Glutamatergic neuron (in vitro differentiated cells): ENCODE results near the gene RHOH. TPM values are rescaled to one million over a fixed set of nuclear protein-coding genes. Genes with fewer than 3 reads are reported as not detected.

Source experiments
- DNase-seq: peaks from one replicate; pipeline ENCODE4 v3.0.0; 2022
- H3K27ac Mint-ChIP-seq: one replicate; pipeline ENCODE4 v1.8.0; 2020; ENCODE audit warnings: mild to moderate bottlenecking, mixed read lengths, inconsistent platforms; ENCODE audit not compliant: unreplicated experiment
- H3K27me3 Mint-ChIP-seq: one replicate; pipeline ENCODE4 v1.8.0; 2020; ENCODE audit warnings: mild to moderate bottlenecking, moderate library complexity, mixed read lengths, inconsistent platforms; ENCODE audit not compliant: unreplicated experiment
- H3K36me3 Mint-ChIP-seq: one replicate; pipeline ENCODE4 v1.8.0; 2020; ENCODE audit warnings: mild to moderate bottlenecking, mixed read lengths, inconsistent platforms; ENCODE audit not compliant: unreplicated experiment
- H3K4me1 Mint-ChIP-seq: one replicate; pipeline ENCODE4 v1.8.0; 2020; ENCODE audit warnings: mild to moderate bottlenecking, low read depth, mixed read lengths, inconsistent platforms; ENCODE audit not compliant: unreplicated experiment
- H3K4me3 Mint-ChIP-seq: one replicate; pipeline ENCODE4 v1.8.0; 2020; ENCODE audit warnings: mild to moderate bottlenecking, mixed read lengths, inconsistent platforms; ENCODE audit not compliant: unreplicated experiment
- H3K9me3 Mint-ChIP-seq: one replicate; pipeline ENCODE4 v1.8.0; 2020; ENCODE audit warnings: mild to moderate bottlenecking, moderate library complexity, mixed read lengths, inconsistent platforms; ENCODE audit not compliant: unreplicated experiment
- total RNA-seq: library from RNA; stranded (reverse); fragmentation: NEBNext Ultra II Directional; extraction: Animal tissue kit (Norgen Biotek cat#: 25700); gene quantifications from one replicate; pipeline ENCODE4 v1.2.1, GENCODE V29; 2021; ENCODE audit not compliant: unreplicated experiment
- TF ChIP-seq, protein P1 (sequence below): fragments of 200-600 bp; sonication (generic); IDR thresholded peaks from one replicate; pipeline ENCODE4 v1.5.0; 2021; ENCODE audit not compliant: partially characterized antibody, unreplicated experiment

Gene RHOH
- total RNA-seq, 1 donor from 2014 or later, result not detected

DNA sequence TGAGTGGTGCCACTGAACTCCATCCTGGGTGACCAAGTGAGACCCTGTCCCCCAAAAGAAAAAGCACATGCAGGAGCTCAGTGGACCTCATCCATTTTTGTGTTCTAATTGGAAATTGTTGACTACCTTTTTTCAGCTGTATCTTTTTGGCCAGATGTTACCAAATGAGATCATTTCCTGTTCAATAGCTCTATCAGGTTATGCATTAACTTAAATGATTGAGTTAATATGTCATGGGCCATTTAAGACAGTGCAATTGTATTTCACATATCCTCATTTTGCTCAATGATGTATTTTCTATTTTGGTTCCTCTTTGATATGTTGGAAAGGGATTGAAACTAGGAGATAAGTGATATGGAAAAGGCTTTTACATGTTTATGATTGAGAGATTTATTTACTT lies 26.2 kb upstream of the RHOH start:
- DNase-seq, result no peak
- peaks cover 4% of the 10 kb centered on the region for H3K36me3 Mint-ChIP-seq
- TF ChIP-seq, protein P1, sequence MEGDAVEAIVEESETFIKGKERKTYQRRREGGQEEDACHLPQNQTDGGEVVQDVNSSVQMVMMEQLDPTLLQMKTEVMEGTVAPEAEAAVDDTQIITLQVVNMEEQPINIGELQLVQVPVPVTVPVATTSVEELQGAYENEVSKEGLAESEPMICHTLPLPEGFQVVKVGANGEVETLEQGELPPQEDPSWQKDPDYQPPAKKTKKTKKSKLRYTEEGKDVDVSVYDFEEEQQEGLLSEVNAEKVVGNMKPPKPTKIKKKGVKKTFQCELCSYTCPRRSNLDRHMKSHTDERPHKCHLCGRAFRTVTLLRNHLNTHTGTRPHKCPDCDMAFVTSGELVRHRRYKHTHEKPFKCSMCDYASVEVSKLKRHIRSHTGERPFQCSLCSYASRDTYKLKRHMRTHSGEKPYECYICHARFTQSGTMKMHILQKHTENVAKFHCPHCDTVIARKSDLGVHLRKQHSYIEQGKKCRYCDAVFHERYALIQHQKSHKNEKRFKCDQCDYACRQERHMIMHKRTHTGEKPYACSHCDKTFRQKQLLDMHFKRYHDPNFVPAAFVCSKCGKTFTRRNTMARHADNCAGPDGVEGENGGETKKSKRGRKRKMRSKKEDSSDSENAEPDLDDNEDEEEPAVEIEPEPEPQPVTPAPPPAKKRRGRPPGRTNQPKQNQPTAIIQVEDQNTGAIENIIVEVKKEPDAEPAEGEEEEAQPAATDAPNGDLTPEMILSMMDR, result no peak
- H3K27ac Mint-ChIP-seq, result no peak overlapping the region
- peaks cover 2% of the 10 kb centered on the region for H3K27me3 Mint-ChIP-seq
- H3K4me3 Mint-ChIP-seq, result no peak overlapping the region
- no peaks in the 10 kb centered on the region for H3K4me1 Mint-ChIP-seq
- H3K9me3 Mint-ChIP-seq, result peaks cover 2% of the 10 kb centered on the region

GRCh38 chr4:40173470-40173875 lies 23.4 kb upstream of the RHOH start:
- Mint-ChIP-seq H3K36me3 (no peaks in the 10 kb centered on the region), H3K9me3 (no peaks in the 10 kb centered on the region), H3K27ac (no peak overlapping the region), H3K4me1 (peaks cover 4% of the 10 kb centered on the region), H3K27me3 (peaks cover 2% of the 10 kb centered on the region), H3K4me3 (no peak overlapping the region)
- DNase-seq, result no peak
- TF ChIP-seq, protein P1, result no peak

DNA sequence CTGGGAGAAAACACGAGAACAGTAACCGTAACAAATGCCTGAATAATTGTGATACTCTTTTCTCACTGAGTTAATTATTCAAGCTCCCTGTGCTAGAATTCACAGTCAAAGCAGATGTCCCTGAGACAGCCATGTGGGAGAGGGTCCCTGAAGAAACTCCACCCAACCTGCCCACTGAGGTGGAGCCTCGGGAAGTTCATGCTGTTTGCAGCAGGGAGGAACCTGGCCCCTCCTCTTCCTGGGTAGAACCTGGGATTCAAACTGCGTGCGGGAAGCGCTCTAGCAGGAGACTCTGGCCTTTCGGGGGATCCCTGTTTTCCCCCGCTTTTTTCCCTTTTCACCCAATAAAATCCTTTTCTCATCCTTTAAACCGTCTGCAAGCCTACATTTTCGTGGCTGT lies 20.2 kb upstream of the RHOH start:
- Mint-ChIP-seq H3K4me1 (peaks cover 4% of the 10 kb centered on the region), H3K27ac (peak overlapping the region; percentile 11), H3K4me3 (no peak overlapping the region), H3K27me3 (peaks cover 2% of the 10 kb centered on the region), H3K36me3 (no peaks in the 10 kb centered on the region), H3K9me3 (no peaks in the 10 kb centered on the region)
- no peak for DNase-seq
- TF ChIP-seq, protein P1, result no peak

- TF ChIP-seq, protein P1, result no peak
- H3K9me3 Mint-ChIP-seq, result no peaks in the 10 kb centered on the region
- H3K4me1 Mint-ChIP-seq, result peaks cover 4% of the 10 kb centered on the region
- H3K36me3 Mint-ChIP-seq, result no peaks in the 10 kb centered on the region
- H3K27me3 Mint-ChIP-seq, result peaks cover 2% of the 10 kb centered on the region
- H3K4me3 Mint-ChIP-seq, result no peak overlapping the region
- H3K27ac Mint-ChIP-seq, result no peak overlapping the region
- no peak for DNase-seq
Measured at GRCh38 chr4:40177591-40177990, 19.2 kb upstream of the RHOH start.

- H3K4me3 Mint-ChIP-seq, result no peak overlapping the region
- H3K9me3 Mint-ChIP-seq, result no peaks in the 10 kb centered on the region
- peaks cover 4% of the 10 kb centered on the region for H3K4me1 Mint-ChIP-seq
- TF ChIP-seq, protein P1, result no peak
- no peak for DNase-seq
- peaks cover 2% of the 10 kb centered on the region for H3K27me3 Mint-ChIP-seq
- H3K36me3 Mint-ChIP-seq, result no peaks in the 10 kb centered on the region
- no peak overlapping the region for H3K27ac Mint-ChIP-seq
Measured at GRCh38 chr4:40178672-40179071, 18.2 kb upstream of the RHOH start.
